ENCODE data around the gene LARGE2. TPM values are rescaled to one million over a fixed set of nuclear protein-coding genes. Genes with fewer than 3 reads are reported as not detected.

LARGE2 gene
- total and polyA plus RNA-seq, 2 experiments from 2014 or later = 89.8 to 107 TPM

- no peak for TF ChIP-seq CTCF (conservative IDR thresholded peaks at IDR 0.05; ENCODE audit: low read depth in 2 of 2)
Measured at GRCh38 chr11:45919806-45920530, 2.5 kb upstream of the LARGE2 start (continued).

GRCh38 chr11:45920531-45921477, 1.7 kb upstream of the LARGE2 start:
- H3K36me3 Mint-ChIP-seq (ENCODE audit: low read depth) = peaks cover 16% of the 10 kb centered on the region
- no peaks in the 10 kb centered on the region for H3K36me3 ChIP-seq (ENCODE audit: insufficient read depth)
- H3K9me2 ChIP-seq (ENCODE audit: insufficient read depth) = no peaks in the 10 kb centered on the region
- no peak for DNase-seq (ENCODE audit: low spot score)
- peak overlapping the region; percentile 97 for H3K27ac ChIP-seq (ENCODE audit: low read depth)
- peaks cover 39% of the 10 kb centered on the region for H3K4me1 ChIP-seq (ENCODE audit: insufficient read depth)
- peaks cover 34% of the 10 kb centered on the region for H3K4me1 Mint-ChIP-seq
- peaks cover 6% of the 10 kb centered on the region for H4K20me1 ChIP-seq (replicated peaks; ENCODE audit: insufficient read depth)
- peak overlapping the region; percentile 95 for H3K27ac Mint-ChIP-seq
- H3K9me3 Mint-ChIP-seq = no peaks in the 10 kb centered on the region; the same call in 2 of the 3 replicates
- peaks cover 9% of the 10 kb centered on the region; the same call in 1 of the 2 replicates for H3K27me3 ChIP-seq (ENCODE audit: insufficient read depth)
- H3K4me3 Mint-ChIP-seq = peak overlapping the region; percentile 74
- H2AFZ ChIP-seq = no peak overlapping the region
- ATAC-seq = no peak
- peak overlapping the region; percentile 97 for H3K4me2 ChIP-seq
- peak overlapping the region; percentile 91 for H3K4me3 ChIP-seq
- H3F3A ChIP-seq (replicated peaks; ENCODE audit: low read depth) = peaks cover 23% of the 10 kb centered on the region
- H3K27me3 Mint-ChIP-seq (ENCODE audit: insufficient read depth, low read depth, poor library complexity) = peaks cover 33% of the 10 kb centered on the region
- peaks cover 27% of the 10 kb centered on the region for H3K79me2 ChIP-seq (replicated peaks; ENCODE audit: insufficient read depth)
- TF ChIP-seq CREB1 (CRISPR knock-in tag; IDR thresholded peaks at IDR 0.05; ENCODE audit: low read depth) (no peak), ZNF462 (CRISPR knock-in tag; IDR thresholded peaks at IDR 0.05) (no peak), EZH2 (IDR thresholded peaks at IDR 0.05; ENCODE audit: low read depth, unreplicated experiment) (no peak), STAT1 (IDR thresholded peaks at IDR 0.05; ENCODE audit: unreplicated experiment) (no peak), ETS1 (IDR thresholded peaks at IDR 0.05) (no peak), POLR2AphosphoS5 (IDR thresholded peaks at IDR 0.05; ENCODE audit: low read depth) (no peak), EZH2phosphoT487 (IDR thresholded peaks at IDR 0.05; ENCODE audit: unreplicated experiment) (no peak), JUNB (IDR thresholded peaks at IDR 0.05; ENCODE audit: unreplicated experiment) (no peak), CTCF (conservative IDR thresholded peaks at IDR 0.05; ENCODE audit: low read depth in 2 of 2) (no peak), NANOG (IDR thresholded peaks at IDR 0.05; ENCODE audit: borderline replicate concordance) (no peak)
